Muscle layer of duodenum (tissue), 2 donors: ENCODE measurements around the gene SETDB1.

Experiments used
- H3K27ac ChIP-seq: one replicate; pipeline ENCODE4 v1.7.0; 2013; ENCODE audit warnings: mild to moderate bottlenecking, low read length
- H3K27me3 ChIP-seq: one replicate; pipeline ENCODE4 v1.7.0; 2013; ENCODE audit warnings: low read depth, mild to moderate bottlenecking, control low read depth, low read length
- H3K36me3 ChIP-seq, 2 donors: one replicate each; pipeline ENCODE4 v1.7.0; 2013; ENCODE audit warnings: low read length in 2 of 2, control low read depth in 1 of 2, mild to moderate bottlenecking in 1 of 2; ENCODE audit not compliant: insufficient read depth in 2 of 2, control insufficient read depth in 1 of 2
- H3K4me1 ChIP-seq, 2 donors: one replicate each; pipeline ENCODE4 v1.7.0; 2013; ENCODE audit warnings: low read length in 2 of 2, mild to moderate bottlenecking in 2 of 2, control low read depth in 1 of 2, moderate library complexity in 1 of 2; ENCODE audit not compliant: insufficient read depth in 2 of 2, control insufficient read depth in 1 of 2
- H3K4me3 ChIP-seq, 2 donors: one replicate each; pipeline ENCODE4 v1.7.0; 2013; ENCODE audit warnings: low read length in 2 of 2, low read depth in 1 of 2, mild to moderate bottlenecking in 1 of 2
- H3K9me3 ChIP-seq, 2 donors: one replicate each; pipeline ENCODE4 v1.7.0; 2013; ENCODE audit warnings: low read length in 2 of 2, control low read depth in 1 of 2, mild to moderate bottlenecking in 1 of 2; ENCODE audit not compliant: control insufficient read depth in 1 of 2
- donor health status: healthy.

SETDB1 gene

GRCh38 chr1:150997126-150997872 is 71.1 kb downstream of the SETDB1 start:
- peaks cover 27 to 52% of the 10 kb centered on the region in 2 donors for H3K36me3 ChIP-seq

GRCh38 chr1:150997949-150998348 is 71.8 kb downstream of the SETDB1 start:
- Histone ChIP-seq H3K9me3 (no peaks in the 10 kb centered on the region), H3K27me3 (no peaks in the 10 kb centered on the region), H3K27ac (no peak overlapping the region), H3K4me3 (no peak overlapping the region), H3K4me1 (peaks cover 8 to 13% of the 10 kb centered on the region in 2 donors), H3K36me3 (peaks cover 27 to 54% of the 10 kb centered on the region in 2 donors)

More at GRCh38 chr1:150997126-150997872, 71.1 kb downstream of the SETDB1 start:
- Histone ChIP-seq H3K27ac (no peak overlapping the region), H3K4me1 (peaks cover 5 to 7% of the 10 kb centered on the region in 2 donors), H3K4me3 (no peak overlapping the region), H3K9me3 (no peaks in the 10 kb centered on the region), H3K27me3 (no peaks in the 10 kb centered on the region)

GRCh38 chr1:150999051-150999674 is 73.0 kb downstream of the SETDB1 start:
- Histone ChIP-seq H3K27ac (no peak overlapping the region), H3K27me3 (no peaks in the 10 kb centered on the region), H3K4me1 (peaks cover 11 to 23% of the 10 kb centered on the region in 2 donors), H3K9me3 (no peaks in the 10 kb centered on the region), H3K36me3 (peaks cover 27 to 54% of the 10 kb centered on the region in 2 donors), H3K4me3 (no peak overlapping the region)

- H3K4me3 ChIP-seq: no peak overlapping the region
- H3K4me1 ChIP-seq: peaks cover 11 to 28% of the 10 kb centered on the region in 2 donors
- no peaks in the 10 kb centered on the region for H3K9me3 ChIP-seq
- no peaks in the 10 kb centered on the region for H3K27me3 ChIP-seq
- no peak overlapping the region for H3K27ac ChIP-seq
- H3K36me3 ChIP-seq: peaks cover 27 to 54% of the 10 kb centered on the region in 2 donors
Measured at GRCh38 chr1:150999926-151000325, 73.8 kb downstream of the SETDB1 start.

- peaks cover 12 to 33% of the 10 kb centered on the region in 2 donors for H3K4me1 ChIP-seq
- no peaks in the 10 kb centered on the region for H3K27me3 ChIP-seq
- H3K4me3 ChIP-seq: no peak overlapping the region
- H3K36me3 ChIP-seq: peaks cover 27 to 54% of the 10 kb centered on the region in 2 donors
- no peaks in the 10 kb centered on the region for H3K9me3 ChIP-seq
- no peak overlapping the region for H3K27ac ChIP-seq
Measured at GRCh38 chr1:151000408-151000807, 74.2 kb downstream of the SETDB1 start.

- no peaks in the 10 kb centered on the region for H3K9me3 ChIP-seq
- H3K4me3 ChIP-seq: no peak overlapping the region
- peaks cover 10 to 30% of the 10 kb centered on the region in 2 donors for H3K4me1 ChIP-seq
- H3K27me3 ChIP-seq: no peaks in the 10 kb centered on the region
- H3K27ac ChIP-seq: no peak overlapping the region
- peaks cover 27 to 53% of the 10 kb centered on the region in 2 donors for H3K36me3 ChIP-seq
Measured at GRCh38 chr1:151001602-151002001, 75.4 kb downstream of the SETDB1 start.

GRCh38 chr1:151002051-151002450 is 75.9 kb downstream of the SETDB1 start:
- Histone ChIP-seq H3K36me3 (peaks cover 27 to 49% of the 10 kb centered on the region in 2 donors), H3K27ac (no peak overlapping the region), H3K4me3 (peak overlapping the region in 1 of 2 donors; percentile 36), H3K4me1 (peaks cover 10 to 34% of the 10 kb centered on the region in 2 donors), H3K27me3 (no peaks in the 10 kb centered on the region), H3K9me3 (no peaks in the 10 kb centered on the region)

- H3K4me3 ChIP-seq: peak overlapping the region in 1 of 2 donors; percentile 36
- no peaks in the 10 kb centered on the region for H3K9me3 ChIP-seq
- peaks cover 22 to 43% of the 10 kb centered on the region in 2 donors for H3K36me3 ChIP-seq
- H3K4me1 ChIP-seq: peaks cover 14 to 40% of the 10 kb centered on the region in 2 donors
- H3K27ac ChIP-seq: no peak overlapping the region
- H3K27me3 ChIP-seq: no peaks in the 10 kb centered on the region
Measured at GRCh38 chr1:151002611-151003010, 76.4 kb downstream of the SETDB1 start.

GRCh38 chr1:151003180-151003579 is 77.0 kb downstream of the SETDB1 start:
- no peaks in the 10 kb centered on the region for H3K9me3 ChIP-seq
- H3K36me3 ChIP-seq: peaks cover 17 to 37% of the 10 kb centered on the region in 2 donors
- H3K27me3 ChIP-seq: no peaks in the 10 kb centered on the region
- peak overlapping the region; percentile 17 for H3K27ac ChIP-seq
- peaks cover 19 to 43% of the 10 kb centered on the region in 2 donors for H3K4me1 ChIP-seq
- peak overlapping the region; percentile 1 to 36 for H3K4me3 ChIP-seq

GRCh38 chr1:151005729-151006319 is 79.7 kb downstream of the SETDB1 start:
- Histone ChIP-seq H3K4me1 (peaks cover 25 to 57% of the 10 kb centered on the region in 2 donors), H3K27ac (peak overlapping the region; percentile 95), H3K4me3 (peak overlapping the region; percentile 82 to 88), H3K9me3 (no peaks in the 10 kb centered on the region), H3K36me3 (peaks cover 8 to 22% of the 10 kb centered on the region in 2 donors), H3K27me3 (no peaks in the 10 kb centered on the region)

GRCh38 chr1:151006327-151007052 is 80.3 kb downstream of the SETDB1 start, which contains the start of gene MINDY1:
Gene MINDY1 (minus strand): TSS chr1:151006902. CDS start chr1:151002617, 4,285 bp downstream.
- H3K27me3 ChIP-seq: no peaks in the 10 kb centered on the region
- H3K4me1 ChIP-seq: peaks cover 25 to 62% of the 10 kb centered on the region in 2 donors
- H3K36me3 ChIP-seq: peaks cover 4 to 16% of the 10 kb centered on the region in 2 donors
- no peaks in the 10 kb centered on the region for H3K9me3 ChIP-seq
- H3K4me3 ChIP-seq: peak within 1 kb of the TSS; percentile 82 to 88
- peak within 1 kb of the TSS; percentile 95 for H3K27ac ChIP-seq
